Activated CD8-positive, alpha-beta memory T cell treated with anti-CD3 and anti-CD28 coated beads for 1 hour (primary cell): ENCODE measurements around the gene DLX3.
"Not testable (repeated sequence)": the region's sequence is repeated elsewhere in the genome, so short reads cannot be mapped to it uniquely, and the experiment has no call there.

ENCODE experiments used
- DNase-seq, 2 donors: peaks; one replicate each; pipeline ENCODE4 v3.0.0-alpha.2; 2020; ENCODE audit warnings: low read depth in 1 of 2; ENCODE audit errors: extremely low read depth in 1 of 2

Gene DLX3

GRCh38 chr17:49995055-49995738 is at the start of gene DLX3:
DLX3 (minus strand) TSS chr17:49995224; CDS start chr17:49994998, 226 bp downstream.
- no peak for DNase-seq

- no peak for DNase-seq
Observed at GRCh38 chr17:50044483-50044882, 49.5 kb upstream of the DLX3 start.

DNA sequence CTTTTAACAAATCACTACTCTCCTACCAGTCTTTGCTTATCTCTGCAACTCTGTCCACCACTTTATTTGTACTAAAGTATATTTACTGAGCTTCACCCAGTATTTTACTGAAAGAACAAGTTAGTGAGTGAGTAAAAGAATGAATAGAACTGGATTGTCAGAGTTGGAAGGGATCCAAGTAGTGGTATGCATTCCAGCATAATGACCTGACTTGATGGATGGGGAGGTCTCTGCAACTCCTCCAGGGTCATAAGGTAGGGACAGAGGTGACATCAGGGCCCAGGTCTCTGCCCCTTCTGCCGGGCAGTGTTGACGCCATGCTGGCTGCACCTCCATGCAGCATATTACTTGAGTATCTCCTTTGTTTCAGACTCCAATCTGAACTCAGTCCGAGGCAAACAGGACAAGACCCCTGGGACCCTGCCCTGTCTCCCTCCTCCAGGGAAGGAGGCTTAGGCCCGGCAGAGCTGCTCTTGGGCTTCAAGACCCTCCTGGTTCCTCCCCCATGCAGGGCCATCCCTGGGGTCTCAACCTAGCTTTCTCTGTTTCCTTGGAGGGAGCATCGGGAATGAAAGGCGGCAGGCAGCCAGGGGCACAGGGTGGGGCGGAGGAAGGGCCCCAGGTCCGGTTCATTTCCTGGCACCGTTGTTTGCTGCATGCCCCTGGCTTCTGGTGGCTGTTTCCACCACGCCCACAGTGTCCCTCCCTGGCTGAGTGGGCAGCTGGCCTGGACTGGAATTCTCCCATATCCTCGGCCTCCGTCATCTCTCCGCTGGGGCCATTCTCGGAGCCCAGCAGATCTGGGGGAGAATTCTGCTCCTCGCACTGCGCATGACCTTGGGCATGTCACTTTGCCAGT is 48.5 kb upstream of the DLX3 start:
- DNase-seq = no peak

GRCh38 chr17:50042211-50042610 is 47.2 kb upstream of the DLX3 start:
- no peak for DNase-seq

GRCh38 chr17:50040496-50040895 is 45.5 kb upstream of the DLX3 start:
- DNase-seq = not testable (repeated sequence)

DNA sequence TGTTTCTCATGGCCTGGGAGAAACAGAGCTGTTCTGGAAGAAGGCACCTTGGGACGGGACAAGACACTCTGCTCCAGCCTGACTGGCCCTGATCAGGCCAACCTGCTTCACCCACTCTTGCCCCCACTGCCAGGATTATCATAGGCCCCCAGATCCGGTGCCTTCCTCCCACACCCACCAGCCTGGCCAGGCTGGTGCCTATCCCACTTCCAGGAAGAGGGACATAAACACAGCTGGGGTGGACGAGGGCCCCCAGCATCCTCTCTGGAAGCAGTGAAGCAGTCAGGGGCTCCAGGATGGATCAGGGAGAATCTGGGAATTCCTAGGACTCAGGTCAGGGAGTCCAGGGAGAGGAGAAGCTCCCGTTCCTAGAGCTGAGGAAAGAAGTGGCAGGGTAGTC is 44.0 kb upstream of the DLX3 start:
- no peak for DNase-seq

DNA sequence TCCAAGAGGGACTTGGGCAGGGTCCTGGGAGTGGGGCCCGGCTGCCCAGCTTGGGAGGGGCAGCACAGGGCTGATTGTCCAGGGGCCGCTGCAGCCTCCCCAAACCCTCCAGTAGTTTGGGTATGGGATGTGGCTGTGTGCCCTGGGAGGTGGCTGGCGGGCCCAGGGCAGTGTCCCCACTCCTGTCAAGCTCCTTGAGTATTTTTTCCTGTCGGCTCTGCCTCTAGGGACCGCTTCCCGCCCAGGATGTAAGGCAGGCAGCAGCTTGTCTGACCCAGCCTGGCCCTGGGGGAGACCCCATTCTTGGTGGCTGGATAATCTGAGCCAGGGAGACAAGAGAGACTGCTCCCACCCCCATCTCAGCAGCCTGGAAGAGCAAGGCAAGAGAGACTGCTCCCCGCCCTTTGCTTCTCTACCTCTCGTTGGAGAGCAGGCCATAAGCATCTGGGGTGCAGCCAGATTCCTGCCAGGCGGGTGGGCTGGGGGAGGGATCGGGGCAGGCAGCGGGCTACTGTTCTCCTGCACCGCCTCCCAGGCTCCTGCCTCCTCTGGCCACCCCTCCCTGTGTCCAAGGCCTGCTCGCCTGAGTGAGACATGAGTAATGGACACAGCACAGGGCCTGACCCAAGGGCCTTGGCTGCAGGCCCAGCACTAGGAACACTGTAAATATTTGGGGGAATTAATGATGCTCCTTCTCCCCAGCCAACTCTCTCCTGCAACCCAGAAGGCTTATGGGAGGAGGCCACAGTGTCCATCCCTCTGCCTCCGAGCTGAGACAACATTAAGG is 42.5 kb upstream of the DLX3 start:
- DNase-seq = no peak

DNA sequence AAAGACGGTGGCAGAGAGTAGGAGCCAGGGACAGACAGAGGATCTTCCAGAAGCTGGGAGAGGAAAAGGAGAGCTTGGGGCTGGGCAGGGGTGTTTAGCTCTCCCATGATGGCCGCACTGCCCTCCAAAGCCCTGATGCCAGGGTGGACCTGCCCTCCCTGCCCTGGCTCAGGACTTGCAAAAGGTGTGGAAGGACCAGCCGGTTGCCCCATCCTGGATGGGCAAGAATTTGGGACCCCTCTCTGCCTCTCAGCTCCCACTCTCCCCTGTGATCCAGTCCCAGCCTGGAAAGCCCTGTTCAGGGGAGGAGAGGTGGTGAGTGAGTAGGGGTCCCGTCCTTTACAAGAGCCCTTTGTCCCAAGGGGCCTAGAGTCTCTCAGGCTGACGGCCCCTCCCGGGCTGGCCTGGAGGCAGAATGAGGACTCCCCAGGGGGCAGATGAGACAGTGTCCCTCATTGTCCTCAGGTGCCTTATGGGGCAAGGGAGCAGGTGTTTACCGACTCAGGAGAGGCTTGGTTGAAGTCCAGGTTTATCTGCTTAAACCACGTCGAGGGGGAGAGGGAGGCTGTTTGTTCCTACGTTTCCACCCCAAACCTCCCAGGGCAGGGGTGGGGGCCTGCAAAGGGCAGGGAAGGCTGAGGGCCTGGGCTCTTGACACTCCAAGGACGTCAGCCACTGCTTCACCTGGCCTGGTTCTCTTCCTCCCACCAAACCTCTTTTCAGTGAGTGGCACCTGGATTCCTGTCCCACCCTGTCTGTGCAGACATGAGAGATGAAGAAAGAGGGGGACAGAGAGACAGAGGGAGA is 41.6 kb upstream of the DLX3 start:
- DNase-seq = no peak

GRCh38 chr17:50035945-50036344 is 40.9 kb upstream of the DLX3 start:
- DNase-seq = no peak

- no peak for DNase-seq
Observed at GRCh38 chr17:50035421-50035879, 40.4 kb upstream of the DLX3 start.

DNA sequence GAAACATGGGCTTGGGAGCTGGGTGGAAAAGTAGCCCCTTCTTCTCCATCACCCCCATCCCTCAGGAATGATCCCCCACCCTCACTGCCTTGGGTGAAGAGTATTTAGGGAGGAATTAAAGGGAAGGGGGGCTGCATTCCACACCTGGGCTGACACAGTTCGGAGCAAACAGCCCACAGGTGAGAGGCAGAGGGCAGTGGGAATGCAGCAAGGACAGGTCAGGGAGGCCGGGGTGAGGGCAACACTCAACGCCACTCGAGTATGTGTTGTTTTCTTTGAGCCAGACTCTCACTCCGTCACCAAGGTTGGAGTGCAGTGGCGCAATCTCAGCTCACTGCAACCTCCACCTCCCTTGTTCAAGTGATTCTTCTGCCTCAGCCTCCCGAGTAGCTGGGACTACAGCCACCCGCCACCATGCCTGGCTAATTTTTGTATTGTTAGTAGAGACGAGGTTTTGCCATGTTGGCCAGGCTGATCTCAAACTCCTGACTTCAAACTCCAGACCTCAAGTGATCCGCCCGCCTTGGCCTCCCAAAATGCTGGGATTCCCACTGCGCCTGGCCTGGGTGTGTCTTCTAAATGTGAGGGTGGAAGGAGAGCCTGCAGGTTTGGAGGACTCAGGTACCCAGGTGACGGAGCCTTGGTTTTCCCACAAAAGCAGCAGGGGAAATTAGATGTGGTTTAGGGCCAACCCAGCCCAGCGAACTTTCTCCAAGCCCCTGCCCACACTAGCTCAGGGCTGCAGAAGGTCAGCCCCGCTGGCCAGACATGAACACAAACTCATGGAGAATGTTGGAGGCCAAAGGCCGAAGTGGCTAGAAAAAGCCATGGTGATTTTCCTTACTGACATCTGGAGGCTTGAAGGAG is 39.7 kb upstream of the DLX3 start:
- no peak for DNase-seq

- no peak for DNase-seq
Observed at GRCh38 chr17:50033316-50033715, 38.3 kb upstream of the DLX3 start.

- DNase-seq = no peak
Observed at GRCh38 chr17:50029185-50029584, 34.2 kb upstream of the DLX3 start.

- DNase-seq = no peak
Observed at GRCh38 chr17:50028736-50029120, 33.7 kb upstream of the DLX3 start.

DNA sequence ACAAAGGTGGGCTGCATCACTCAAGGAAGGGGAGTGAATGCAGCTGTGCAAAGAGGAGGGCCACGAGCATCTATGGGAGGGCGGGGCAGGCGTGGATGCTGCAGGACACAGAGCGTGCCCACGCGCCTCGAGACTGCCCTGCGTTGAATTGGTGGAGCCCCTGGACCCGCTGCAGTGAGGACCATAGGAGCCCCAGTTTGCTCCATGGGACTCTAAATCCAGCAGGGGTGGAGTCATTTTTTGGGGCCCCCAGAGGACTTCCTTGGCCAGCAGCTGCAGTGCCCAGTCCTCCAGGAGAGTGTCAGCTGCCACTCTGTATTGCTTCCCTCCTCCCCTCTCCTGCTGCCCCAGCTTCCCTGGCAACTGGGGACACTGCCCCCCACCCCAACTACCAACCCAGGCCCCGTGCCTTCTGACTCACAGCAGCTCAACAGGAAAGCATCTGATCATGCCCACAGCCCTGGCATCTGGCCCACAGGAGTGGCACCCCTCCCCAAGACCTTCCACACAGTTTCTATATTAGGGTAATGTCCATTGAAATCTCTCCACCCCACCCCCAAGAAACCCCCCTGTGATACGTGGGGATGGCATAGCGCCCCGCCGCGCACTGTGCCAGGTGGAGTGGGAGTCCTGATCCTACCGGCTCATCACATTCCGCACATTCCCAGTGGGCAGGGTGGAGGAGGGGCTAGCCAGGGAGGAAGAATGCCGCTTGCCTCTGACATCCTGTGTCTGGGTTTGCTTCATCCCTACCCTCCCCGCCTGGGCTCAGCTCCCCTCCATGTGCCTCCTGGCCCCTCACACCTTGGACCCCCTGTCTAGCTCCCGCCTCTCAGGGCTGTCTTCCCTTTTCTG is 33.1 kb upstream of the DLX3 start:
- no peak for DNase-seq

DNA sequence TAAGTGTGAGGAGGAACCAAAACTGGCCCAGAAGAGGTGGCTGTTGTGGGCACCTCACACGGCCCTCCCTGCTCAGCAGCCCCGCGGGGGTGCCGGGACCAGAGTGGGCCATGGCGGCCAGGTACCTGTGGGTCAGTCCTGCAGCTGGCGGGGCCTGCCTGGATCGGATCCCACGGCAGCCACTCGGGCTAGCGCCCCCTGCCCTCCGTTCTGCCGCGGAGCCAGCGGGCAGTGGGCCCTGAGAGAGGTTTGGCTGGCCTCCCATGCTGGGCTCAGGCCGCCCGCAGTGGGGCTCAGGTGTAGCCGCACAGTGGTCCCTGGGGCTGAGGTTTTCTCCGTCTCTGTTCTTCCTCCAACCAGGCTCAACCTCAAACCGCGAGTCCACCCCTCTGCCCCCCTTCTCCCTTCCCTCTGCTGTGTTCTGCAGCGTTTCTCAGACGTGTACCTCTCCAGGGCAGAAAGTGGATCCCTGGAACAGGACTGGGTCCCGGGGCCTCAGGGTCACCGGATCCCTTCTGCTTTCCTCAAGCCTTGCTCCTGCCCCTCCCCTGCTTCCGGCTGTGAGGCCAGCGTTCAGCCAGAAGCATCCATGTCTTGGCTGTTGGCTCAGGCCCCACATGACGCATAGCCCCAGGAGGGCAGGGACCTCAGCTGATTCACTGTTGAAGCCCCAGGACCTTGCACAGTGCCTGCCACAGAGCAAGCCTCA is 32.3 kb upstream of the DLX3 start:
- DNase-seq = no peak

DNA sequence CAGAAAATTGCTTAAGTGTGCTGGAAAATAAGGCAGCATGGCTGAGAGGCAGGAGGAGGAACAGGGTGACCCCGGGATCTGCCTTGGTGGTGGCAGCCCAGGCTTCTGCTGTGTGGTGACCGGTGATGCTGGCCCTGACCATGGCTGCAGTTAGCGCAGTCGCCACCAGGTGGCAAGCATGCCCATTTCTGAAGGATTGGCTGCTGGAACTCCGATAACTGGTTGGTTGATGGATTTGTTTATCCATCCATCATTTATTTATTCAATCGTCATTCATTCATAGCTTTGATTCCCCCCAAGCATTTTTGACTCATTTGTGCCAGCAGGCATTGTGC is 31.8 kb upstream of the DLX3 start:
- DNase-seq = peak; percentile 49 to 63

DNA sequence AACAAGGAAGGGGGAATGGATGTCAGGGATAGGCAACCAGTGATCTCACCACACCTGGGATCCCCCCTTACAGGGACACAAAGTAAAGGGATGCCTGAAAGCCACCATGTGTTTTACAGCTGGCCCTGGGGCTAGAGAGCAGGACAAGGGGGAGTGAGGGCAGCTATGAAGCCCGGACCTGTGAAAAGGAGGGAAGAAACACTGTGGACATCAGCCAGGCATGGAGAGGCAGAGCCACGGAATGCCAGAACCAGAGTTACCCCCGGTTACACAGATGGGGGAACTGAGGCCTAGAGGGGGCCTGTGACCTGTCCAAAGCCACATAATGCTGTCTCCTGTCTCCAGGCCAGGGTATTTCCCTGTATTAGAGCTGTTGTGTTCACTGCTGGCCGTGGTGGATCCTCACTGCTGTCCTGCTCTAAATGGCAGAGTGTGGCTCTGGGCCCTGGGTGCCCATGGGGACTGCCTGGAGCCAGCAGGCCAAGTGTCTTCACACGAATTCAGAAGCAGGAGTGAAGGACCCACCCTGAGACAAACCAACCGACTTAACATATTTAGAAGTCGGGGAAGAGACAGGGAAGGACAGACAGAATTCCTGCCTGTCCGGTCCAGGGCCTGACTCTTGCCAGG is 31.1 kb upstream of the DLX3 start:
- DNase-seq = no peak
